Fibroblast of the aortic adventitia (primary cell): Measurements from ENCODE around the gene USHBP1. TPM values are rescaled to one million over a fixed set of nuclear protein-coding genes. Genes with fewer than 3 reads are reported as not detected.

Experiments used
- DNase-seq: peaks from one replicate; pipeline ENCODE4 v3.0.0-alpha.2; 2010; ENCODE audit warnings: low read depth
- H3K4me3 ChIP-seq: 2 replicates; pipeline ENCODE4 v1.5.1; 2011; ENCODE audit warnings: low read depth, mild to moderate bottlenecking, control low read depth, low read length, moderate library complexity
- total RNA-seq: library from RNA; depleted of rRNA; stranded (reverse); fragments of >200 nt; gene quantifications from 2 replicates; pipeline ENCODE4 v1.2.3, GENCODE V29; 2012; ENCODE audit warnings: low replicate concordance
- TF ChIP-seq, protein P1 (sequence below): IDR thresholded peaks from 2 replicates; pipeline ENCODE4 v1.5.1; 2011; ENCODE audit warnings: mild to moderate bottlenecking, low read length, control low read depth, inconsistent platforms; ENCODE audit not compliant: insufficient read depth

Gene USHBP1
- total RNA-seq, 1 donor = not detected

DNA sequence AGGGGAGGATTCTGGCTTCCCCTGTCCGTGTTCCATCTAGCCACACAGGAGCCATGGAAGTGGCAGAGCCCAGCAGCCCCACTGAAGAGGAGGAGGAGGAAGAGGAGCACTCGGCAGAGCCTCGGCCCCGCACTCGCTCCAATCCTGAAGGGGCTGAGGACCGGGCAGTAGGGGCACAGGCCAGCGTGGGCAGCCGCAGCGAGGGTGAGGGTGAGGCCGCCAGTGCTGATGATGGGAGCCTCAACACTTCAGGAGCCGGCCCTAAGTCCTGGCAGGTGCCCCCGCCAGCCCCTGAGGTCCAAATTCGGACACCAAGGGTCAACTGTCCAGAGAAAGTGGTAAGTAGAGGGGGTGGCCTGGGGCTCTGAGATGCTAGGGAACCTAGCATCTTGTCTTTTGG is 4.2 kb upstream of the USHBP1 start:
- TF ChIP-seq, protein P1, sequence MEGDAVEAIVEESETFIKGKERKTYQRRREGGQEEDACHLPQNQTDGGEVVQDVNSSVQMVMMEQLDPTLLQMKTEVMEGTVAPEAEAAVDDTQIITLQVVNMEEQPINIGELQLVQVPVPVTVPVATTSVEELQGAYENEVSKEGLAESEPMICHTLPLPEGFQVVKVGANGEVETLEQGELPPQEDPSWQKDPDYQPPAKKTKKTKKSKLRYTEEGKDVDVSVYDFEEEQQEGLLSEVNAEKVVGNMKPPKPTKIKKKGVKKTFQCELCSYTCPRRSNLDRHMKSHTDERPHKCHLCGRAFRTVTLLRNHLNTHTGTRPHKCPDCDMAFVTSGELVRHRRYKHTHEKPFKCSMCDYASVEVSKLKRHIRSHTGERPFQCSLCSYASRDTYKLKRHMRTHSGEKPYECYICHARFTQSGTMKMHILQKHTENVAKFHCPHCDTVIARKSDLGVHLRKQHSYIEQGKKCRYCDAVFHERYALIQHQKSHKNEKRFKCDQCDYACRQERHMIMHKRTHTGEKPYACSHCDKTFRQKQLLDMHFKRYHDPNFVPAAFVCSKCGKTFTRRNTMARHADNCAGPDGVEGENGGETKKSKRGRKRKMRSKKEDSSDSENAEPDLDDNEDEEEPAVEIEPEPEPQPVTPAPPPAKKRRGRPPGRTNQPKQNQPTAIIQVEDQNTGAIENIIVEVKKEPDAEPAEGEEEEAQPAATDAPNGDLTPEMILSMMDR = no peak
- no peak for DNase-seq
- H3K4me3 ChIP-seq = no peak overlapping the region

DNA sequence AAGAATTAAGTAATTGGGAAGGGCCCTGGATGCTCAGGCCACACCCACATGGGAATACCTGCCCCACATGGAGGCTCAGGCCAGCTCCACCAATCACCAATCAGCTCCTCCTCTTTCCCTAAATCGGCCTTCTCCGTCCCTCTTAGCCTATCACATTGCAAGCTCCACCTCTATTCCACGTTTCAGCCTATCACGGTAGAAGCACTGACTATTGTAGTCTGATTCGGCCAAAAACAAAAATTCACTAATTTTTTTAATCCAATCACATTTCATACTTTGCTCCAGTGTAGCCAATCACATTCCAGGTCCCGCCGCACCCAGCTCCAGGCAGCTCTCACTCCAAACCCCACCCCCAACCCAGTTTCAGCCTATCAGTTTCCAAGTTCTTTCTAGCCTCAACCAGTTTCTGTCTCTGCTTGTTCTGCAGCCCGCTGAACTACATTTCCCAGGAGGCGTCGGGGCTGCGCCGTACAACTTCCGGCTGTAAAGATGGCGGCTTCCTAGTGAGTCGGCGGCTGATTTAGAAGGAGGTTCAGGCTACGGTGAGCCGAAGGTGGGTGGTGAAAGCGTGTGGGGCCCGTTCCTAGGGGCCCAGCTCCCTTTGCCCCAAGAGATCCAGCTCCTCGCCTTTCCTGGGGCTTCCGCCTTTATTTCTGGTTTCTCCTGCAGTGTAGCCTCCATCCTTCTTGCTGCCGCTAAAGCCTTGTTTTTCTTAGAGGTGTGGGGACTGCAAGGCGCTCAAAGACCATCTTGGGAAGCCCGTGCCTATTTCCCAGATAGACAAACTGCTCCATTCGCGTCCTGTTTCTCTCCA is 2.6 kb upstream of the USHBP1 start, which contains the start of gene BABAM1:
TSS of gene BABAM1 (plus strand) at position 469 of the 814 bp plus-strand sequence. CDS start 1,364 bp downstream, outside the sequence.
- peak; percentile 100 for DNase-seq
- H3K4me3 ChIP-seq = peak within 1 kb of the TSS; percentile 98
- TF ChIP-seq, protein P1 = no peak

DNA sequence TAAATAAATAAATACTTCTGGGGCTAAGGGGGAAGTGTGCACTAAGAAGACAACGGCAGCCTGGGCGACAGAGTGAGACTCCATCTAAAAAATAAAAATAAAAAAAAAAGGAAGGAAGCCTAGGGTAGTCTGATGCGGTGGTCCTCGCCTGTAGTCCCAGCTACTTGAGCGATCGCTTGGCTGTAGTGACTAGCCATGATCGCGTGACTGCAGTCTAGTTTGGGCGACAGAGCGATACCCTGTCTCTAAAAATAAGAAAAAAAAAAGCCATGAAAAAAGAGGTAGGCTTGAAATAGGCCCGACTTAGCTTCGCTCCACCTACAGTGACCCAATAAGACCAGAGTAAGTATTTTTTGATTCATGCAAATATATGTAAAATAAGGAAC is 2.0 kb upstream of the USHBP1 start:
- TF ChIP-seq, protein P1 = no peak

DNA sequence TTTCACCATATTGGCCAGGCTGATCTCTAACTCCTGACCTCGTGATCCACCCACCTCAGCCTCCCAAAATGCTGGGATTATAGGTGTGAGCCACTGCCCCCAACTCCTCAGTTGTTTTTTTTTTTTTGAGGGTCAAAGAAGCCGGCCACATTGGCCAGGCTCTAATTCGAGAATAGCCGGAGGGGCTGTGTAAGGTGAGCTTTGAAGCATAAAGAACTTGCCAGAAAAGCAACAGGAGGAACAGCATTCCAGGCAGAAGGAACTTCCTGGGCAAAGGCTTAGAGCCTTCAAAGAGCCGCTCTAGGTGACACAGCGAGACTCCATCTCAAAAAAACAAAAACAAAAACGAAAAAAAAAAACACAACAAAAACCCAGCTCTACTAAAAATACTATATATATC is 1.5 kb upstream of the USHBP1 start:
- TF ChIP-seq, protein P1 = no peak
- H3K4me3 ChIP-seq = no peak overlapping the region
- DNase-seq = no peak

More for the DNA sequence above, 2.0 kb upstream of the USHBP1 start:
- no peak overlapping the region for H3K4me3 ChIP-seq
- no peak for DNase-seq

DNA sequence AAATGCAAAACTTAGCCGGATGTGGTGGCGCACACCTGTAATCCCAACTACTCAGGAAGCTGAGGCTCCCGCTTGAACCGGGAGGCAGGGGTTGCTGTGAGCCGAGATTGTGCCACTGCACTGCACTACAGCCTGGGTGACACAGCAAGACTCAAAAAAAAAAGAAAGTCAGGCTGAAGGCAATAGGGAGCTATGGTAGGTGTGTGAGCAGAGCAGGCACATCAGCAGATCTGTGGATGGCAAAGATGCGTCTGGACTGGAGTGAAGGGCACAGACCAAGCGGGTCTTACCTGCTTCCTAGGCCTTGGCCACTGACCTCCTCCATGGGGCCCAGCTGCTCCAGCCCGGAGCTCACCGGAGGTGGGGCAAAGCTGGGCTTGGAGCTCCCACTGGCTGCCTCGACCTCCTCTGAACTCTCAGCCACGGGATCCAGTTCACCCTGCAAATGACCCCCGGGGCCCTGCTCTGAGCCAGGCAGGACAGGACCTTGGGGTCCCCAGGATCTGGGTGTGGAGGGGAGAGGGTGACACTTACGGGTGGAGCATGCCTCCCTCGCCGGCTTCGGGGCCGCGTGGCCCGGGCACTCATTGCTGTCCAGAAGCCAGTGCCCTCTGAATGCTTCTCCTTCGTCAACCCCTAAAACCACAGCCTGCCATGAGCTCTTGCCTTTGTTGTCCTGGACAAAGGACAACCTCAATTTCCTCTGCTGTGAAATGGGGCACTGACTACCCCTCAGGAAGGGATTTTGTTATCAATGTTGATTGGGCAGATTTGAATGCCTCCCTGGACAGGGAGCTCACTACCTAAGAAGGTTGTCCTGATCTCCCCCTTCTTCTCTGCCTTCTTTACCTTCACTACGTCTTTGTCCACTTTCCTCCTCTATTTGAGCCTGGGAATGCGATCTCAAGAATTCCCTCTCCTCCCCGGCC is 569 bp downstream of the USHBP1 start:
- H3K4me3 ChIP-seq = no peak overlapping the region
- no peak for DNase-seq
- TF ChIP-seq, protein P1 = no peak

DNA sequence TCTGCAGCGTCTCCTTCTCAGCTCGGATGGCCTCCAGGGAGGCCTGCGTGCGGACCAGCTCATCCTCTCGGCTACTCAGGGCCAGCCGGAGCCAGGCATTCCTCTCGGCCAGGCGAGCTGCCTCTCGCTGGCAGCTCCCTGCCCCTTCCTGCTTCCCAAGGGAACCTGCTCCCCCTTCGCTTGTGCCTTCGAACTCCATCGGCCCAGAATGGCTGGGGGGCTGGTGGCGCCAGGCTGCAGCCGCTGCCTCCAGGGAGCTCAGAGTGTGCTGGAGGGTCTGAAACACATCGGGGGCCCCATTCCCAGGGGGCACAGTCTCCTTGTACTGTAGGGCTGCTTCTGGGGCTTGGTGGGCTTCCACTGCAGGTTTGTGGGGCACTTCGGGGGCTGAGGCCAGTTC is 2.0 kb downstream of the USHBP1 start:
- no peak for DNase-seq
- TF ChIP-seq, protein P1 = no peak
- H3K4me3 ChIP-seq = no peak overlapping the region
